Hematopoietic multipotent progenitor cell treated with erythropoietin and hydrocortisone succinate and interleukin-3 and kit ligand, for 15 days (in vitro differentiated cells): ENCODE measurements around the gene ZNF227.
"Not testable (repeated sequence)": the region's sequence is repeated elsewhere in the genome, so short reads cannot be mapped to it uniquely, and the experiment has no call there.

Source experiments
- DNase-seq: peaks from one replicate; pipeline ENCODE4 v3.0.0-alpha.2; 2015; ENCODE audit warnings: low spot score

Gene ZNF227

GRCh38 chr19:44252332-44252731, 40.0 kb downstream of the ZNF227 start:
- DNase-seq: not testable (repeated sequence)

- DNase-seq: not testable (repeated sequence)
These were observed 41.1 kb downstream of the ZNF227 start for GRCh38 chr19:44253392-44253791.

GRCh38 chr19:44254496-44254895, 42.2 kb downstream of the ZNF227 start:
- no peak for DNase-seq

GRCh38 chr19:44255705-44256411, 43.5 kb downstream of the ZNF227 start:
- DNase-seq: no peak

- DNase-seq: no peak
These were observed 45.8 kb downstream of the ZNF227 start for GRCh38 chr19:44258136-44258535.

GRCh38 chr19:44258835-44259413, 46.6 kb downstream of the ZNF227 start:
- no peak for DNase-seq

GRCh38 chr19:44260343-44260681, 48.0 kb downstream of the ZNF227 start:
- DNase-seq: no peak

- DNase-seq: no peak
These were observed 48.5 kb downstream of the ZNF227 start for GRCh38 chr19:44260695-44261446.

GRCh38 chr19:44277331-44277730, 65.0 kb downstream of the ZNF227 start:
- DNase-seq: no peak

- no peak for DNase-seq
These were observed 65.9 kb downstream of the ZNF227 start for GRCh38 chr19:44278181-44278690.

GRCh38 chr19:44280916-44281315, 68.6 kb downstream of the ZNF227 start:
- no peak for DNase-seq

GRCh38 chr19:44282846-44283245, 70.5 kb downstream of the ZNF227 start:
- no peak for DNase-seq

GRCh38 chr19:44284968-44285367, 72.6 kb downstream of the ZNF227 start:
- no peak for DNase-seq
